PC-3 (cell line): ENCODE measurements around the gene KCNG3. TPM values are rescaled to one million over a fixed set of nuclear protein-coding genes. Genes with fewer than 3 reads are reported as not detected.

Experiments
- ATAC-seq: fragments of 200-7000 bp; cut with Tn5 transposase; 2 replicates; pipeline ENCODE4 v1.9.1; 2020; ENCODE audit warnings: mild to moderate bottlenecking, moderate library complexity
- BruUV-seq: library from RNA; stranded (reverse); fragments of 400-500 nt; replicated peaks from 2 replicates; lab custom pipeline; 2021; lab: Mats Ljungman, UMichigan
- CTCF ChIA-PET: fragments of 300-600 bp; sonication (Branson Sonifier 250); formaldehyde crosslinking; loops from one replicate; lab custom pipeline; 2022; ENCODE audit warnings: antibody characterized with exemption; lab: Charles Lee
- POLR2A ChIA-PET: fragments of 300-600 bp; sonication (Branson Sonifier 250); formaldehyde crosslinking; loops from one replicate; lab custom pipeline; 2022; ENCODE audit warnings: antibody characterized with exemption; ENCODE audit not compliant: unreplicated experiment; lab: Charles Lee
- DNase-seq: peaks from one replicate; pipeline ENCODE4 v3.0.0-alpha.2; 2015
- H2AFZ ChIP-seq: fragments of 300-600 bp; sonication (generic); 2 replicates; pipeline ENCODE4 v1.6.0; 2016; ENCODE audit warnings: antibody characterized with exemption, low read length
- H3F3A ChIP-seq: fragments of 300-600 bp; sonication (generic); one replicate; pipeline ENCODE4 v1.6.0; 2017; ENCODE audit warnings: antibody characterized with exemption, low read length, control low read depth, mild to moderate bottlenecking; ENCODE audit not compliant: unreplicated experiment
- H3K27ac ChIP-seq: fragments of 300-600 bp; sonication (generic); 2 replicates; pipeline ENCODE4 v1.5.1; 2016; ENCODE audit warnings: mild to moderate bottlenecking, low read length
- H3K27me3 ChIP-seq: fragments of 300-600 bp; sonication (generic); 2 replicates; pipeline ENCODE4 v1.6.1; 2016; ENCODE audit warnings: low read length, mixed read lengths
- H3K36me3 ChIP-seq: fragments of 300-600 bp; sonication (generic); 2 replicates; pipeline ENCODE4 v1.6.1; 2016; ENCODE audit warnings: low read depth, mixed run types, low read length, mixed read lengths
- H3K4me1 ChIP-seq: fragments of 300-600 bp; sonication (generic); 2 replicates; pipeline ENCODE4 v1.5.1; 2016; ENCODE audit warnings: low read length; ENCODE audit not compliant: insufficient read depth
- H3K4me2 ChIP-seq: fragments of 300-600 bp; sonication (generic); 2 replicates; pipeline ENCODE4 v1.6.0; 2016; ENCODE audit warnings: low read length
- H3K4me3 ChIP-seq: fragments of 300-600 bp; sonication (generic); 2 replicates; pipeline ENCODE4 v1.5.1; 2016; ENCODE audit warnings: mild to moderate bottlenecking, low read length, mixed read lengths
- H3K79me2 ChIP-seq: fragments of 300-600 bp; sonication (generic); 2 replicates; pipeline ENCODE4 v1.6.1; 2017; ENCODE audit warnings: low read length, mixed read lengths
- H3K9ac ChIP-seq: fragments of 300-600 bp; sonication (generic); 2 replicates; pipeline ENCODE4 v1.6.0; 2016; ENCODE audit warnings: mild to moderate bottlenecking, low read length
- H3K9me2 ChIP-seq: fragments of 300-600 bp; sonication (generic); replicated peaks from 2 replicates; pipeline ENCODE4 v1.6.1; 2016; ENCODE audit warnings: mixed run types, low read length, mixed read lengths
- H3K9me3 ChIP-seq: fragments of 300-600 bp; sonication (generic); 2 replicates; pipeline ENCODE4 v1.6.1; 2016; ENCODE audit warnings: low read length, mixed read lengths
- H4K20me1 ChIP-seq: fragments of 300-600 bp; sonication (generic); 2 replicates; pipeline ENCODE4 v1.6.1; 2016; ENCODE audit warnings: low read length, mixed read lengths
- EZH2 ChIP-seq: fragments of 300-600 bp; sonication (generic); IDR thresholded peaks from one replicate; pipeline ENCODE4 v1.6.1; 2017; ENCODE audit warnings: antibody characterized with exemption, mild to moderate bottlenecking, low read length; ENCODE audit not compliant: unreplicated experiment
- EZH2phosphoT487 ChIP-seq: fragments of 300-600 bp; sonication (generic); IDR thresholded peaks from 2 replicates; pipeline ENCODE4 v1.6.1; 2018; ENCODE audit warnings: mild to moderate bottlenecking, antibody characterized with exemption, low read length, borderline replicate concordance
- intact Hi-C: fragments of 100-400 bp; cut with micrococcal nuclease; formaldehyde crosslinking; loops from 2 replicates; pipeline ENCODE4 v1.9.0; 2023
- total RNA-seq: library from RNA; depleted of rRNA; stranded (reverse); fragments of >200 nt; gene quantifications from 2 replicates; pipeline ENCODE4 v1.2.3, GENCODE V29; 2014
- TF ChIP-seq, protein P1 (sequence below): fragments of 300-600 bp; sonication (generic); conservative IDR thresholded peaks from 2 replicates; pipeline ENCODE4 v1.5.1; 2017; ENCODE audit warnings: antibody characterized with exemption, low read depth, mild to moderate bottlenecking, low read length

KCNG3 gene
- total RNA-seq, 1 experiment from 2014 or later: 2.4 TPM

DNA sequence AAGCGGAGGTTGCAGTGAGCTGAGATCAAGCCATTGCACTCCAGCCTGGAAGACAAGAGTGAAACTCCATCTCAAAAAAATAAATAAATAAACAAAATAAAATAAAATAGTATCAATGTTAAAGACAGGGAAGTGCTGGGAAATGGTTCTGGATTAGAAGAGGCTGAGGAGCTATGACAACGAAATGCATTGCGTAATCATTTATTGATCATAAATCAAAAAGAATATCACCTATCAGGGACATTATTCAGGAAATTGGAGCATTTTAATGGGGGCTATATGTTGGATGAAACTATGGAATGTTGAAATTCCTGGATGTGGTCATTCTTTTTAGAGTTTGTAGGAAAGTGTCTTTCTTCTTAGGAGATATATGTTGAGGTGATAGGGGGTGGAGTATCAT is 43.7 kb upstream of the KCNG3 start:
- H3K79me2 ChIP-seq: no peaks in the 10 kb centered on the region
- TF ChIP-seq EZH2phosphoT487: no peak
- TF ChIP-seq EZH2: no peak
- TF ChIP-seq, protein P1, sequence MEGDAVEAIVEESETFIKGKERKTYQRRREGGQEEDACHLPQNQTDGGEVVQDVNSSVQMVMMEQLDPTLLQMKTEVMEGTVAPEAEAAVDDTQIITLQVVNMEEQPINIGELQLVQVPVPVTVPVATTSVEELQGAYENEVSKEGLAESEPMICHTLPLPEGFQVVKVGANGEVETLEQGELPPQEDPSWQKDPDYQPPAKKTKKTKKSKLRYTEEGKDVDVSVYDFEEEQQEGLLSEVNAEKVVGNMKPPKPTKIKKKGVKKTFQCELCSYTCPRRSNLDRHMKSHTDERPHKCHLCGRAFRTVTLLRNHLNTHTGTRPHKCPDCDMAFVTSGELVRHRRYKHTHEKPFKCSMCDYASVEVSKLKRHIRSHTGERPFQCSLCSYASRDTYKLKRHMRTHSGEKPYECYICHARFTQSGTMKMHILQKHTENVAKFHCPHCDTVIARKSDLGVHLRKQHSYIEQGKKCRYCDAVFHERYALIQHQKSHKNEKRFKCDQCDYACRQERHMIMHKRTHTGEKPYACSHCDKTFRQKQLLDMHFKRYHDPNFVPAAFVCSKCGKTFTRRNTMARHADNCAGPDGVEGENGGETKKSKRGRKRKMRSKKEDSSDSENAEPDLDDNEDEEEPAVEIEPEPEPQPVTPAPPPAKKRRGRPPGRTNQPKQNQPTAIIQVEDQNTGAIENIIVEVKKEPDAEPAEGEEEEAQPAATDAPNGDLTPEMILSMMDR: no peak
- no peaks in the 10 kb centered on the region for H3K27me3 ChIP-seq
- H3K27ac ChIP-seq: no peak overlapping the region
- no peak overlapping the region for H3K4me3 ChIP-seq
- H3K4me2 ChIP-seq: no peak overlapping the region
- BruUV-seq: no TSS peak
- intact Hi-C loops: no loop called here
- no peaks in the 10 kb centered on the region for H3K9me2 ChIP-seq
- DNase-seq: no peak
- ATAC-seq: no peak
- no peaks in the 10 kb centered on the region for H3K36me3 ChIP-seq
- no peaks in the 10 kb centered on the region for H4K20me1 ChIP-seq
- H2AFZ ChIP-seq: no peak overlapping the region
- no peak overlapping the region for H3K9ac ChIP-seq
- no peaks in the 10 kb centered on the region for H3K4me1 ChIP-seq
- POLR2A ChIA-PET: no interaction called here
- no peaks in the 10 kb centered on the region for H3F3A ChIP-seq
- no peaks in the 10 kb centered on the region for H3K9me3 ChIP-seq
- CTCF ChIA-PET: no interaction called here

DNA sequence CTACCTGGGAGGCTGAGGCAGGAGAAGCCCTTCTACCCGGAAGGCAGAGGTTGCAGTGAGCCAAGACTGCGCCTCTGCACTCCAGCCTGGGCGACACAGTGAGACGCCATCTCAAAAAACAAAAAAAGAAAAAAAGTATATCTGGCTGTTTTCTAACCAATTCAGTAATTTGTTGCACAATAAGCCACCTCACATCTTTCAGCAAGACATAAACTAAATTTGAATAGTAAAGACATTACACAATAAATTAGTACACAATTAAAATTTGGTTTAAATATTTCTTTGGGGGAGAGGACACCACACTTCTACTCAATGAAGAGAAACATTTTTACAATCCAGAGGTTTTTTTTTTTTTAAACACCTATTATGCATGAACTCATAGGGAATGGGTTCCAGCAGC is 38.6 kb upstream of the KCNG3 start:
- POLR2A ChIA-PET: interaction anchor here (0.6 kb wide), 1 partner anchor 78 kb away, joined by 4 read pairs; no protein-coding TSS in a partner anchor
- H3K4me3 ChIP-seq: no peak overlapping the region
- DNase-seq (no peak), ATAC-seq (no peak)
- H3K4me2 ChIP-seq: no peak overlapping the region
- H3K79me2 ChIP-seq: no peaks in the 10 kb centered on the region
- no peak overlapping the region for H3K9ac ChIP-seq
- no peaks in the 10 kb centered on the region for H3K27me3 ChIP-seq
- no peaks in the 10 kb centered on the region for H3K9me3 ChIP-seq
- H2AFZ ChIP-seq: no peak overlapping the region
- intact Hi-C loops: no loop called here
- no peaks in the 10 kb centered on the region for H4K20me1 ChIP-seq
- BruUV-seq: no TSS peak
- TF ChIP-seq, protein P1: no peak
- TF ChIP-seq EZH2 (no peak), EZH2phosphoT487 (no peak)
- no peaks in the 10 kb centered on the region for H3F3A ChIP-seq
- H3K4me1 ChIP-seq: no peaks in the 10 kb centered on the region
- no peaks in the 10 kb centered on the region for H3K36me3 ChIP-seq
- H3K27ac ChIP-seq: no peak overlapping the region
- CTCF ChIA-PET: no interaction called here
- H3K9me2 ChIP-seq: no peaks in the 10 kb centered on the region

DNA sequence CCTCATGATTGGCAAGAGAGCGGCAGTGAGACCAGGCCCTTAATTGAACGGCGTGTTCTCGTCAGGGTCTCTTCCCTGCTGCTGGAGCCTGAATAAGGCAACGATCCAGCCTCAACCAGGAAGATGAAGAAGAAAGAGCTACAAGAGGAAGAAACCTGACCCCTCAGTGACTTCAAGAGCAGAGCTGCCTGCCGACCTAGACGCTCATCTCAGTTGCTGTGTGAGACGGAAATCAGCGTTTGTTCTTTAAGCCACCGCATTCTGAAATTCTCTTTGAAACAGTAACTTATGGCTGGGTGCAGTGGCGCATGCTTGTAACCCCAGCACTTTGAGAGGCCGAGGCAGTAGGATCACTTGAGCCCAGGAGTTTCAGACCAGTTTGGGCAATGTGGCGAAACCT is 29.6 kb upstream of the KCNG3 start:
- Histone ChIP-seq H3K9me3 (no peaks in the 10 kb centered on the region), H3K9ac (no peak overlapping the region), H2AFZ (no peak overlapping the region), H3K79me2 (no peaks in the 10 kb centered on the region), H3K27ac (no peak overlapping the region), H3F3A (no peaks in the 10 kb centered on the region), H3K4me1 (no peaks in the 10 kb centered on the region), H3K4me2 (no peak overlapping the region), H3K9me2 (no peaks in the 10 kb centered on the region), H3K4me3 (no peak overlapping the region), H3K27me3 (no peaks in the 10 kb centered on the region), H4K20me1 (no peaks in the 10 kb centered on the region), H3K36me3 (no peaks in the 10 kb centered on the region)
- TF ChIP-seq EZH2phosphoT487 (no peak), EZH2 (no peak)
- TF ChIP-seq, protein P1: no peak
- DNase-seq (no peak), ATAC-seq (no peak)
- intact Hi-C loops: no loop called here
- ChIA-PET CTCF (no interaction called here), POLR2A (no interaction called here)
- no TSS peak for BruUV-seq
